Mesothelial cell of epicardium (in vitro differentiated cells): ENCODE measurements around the gene HOXB7. TPM values are rescaled to one million over a fixed set of nuclear protein-coding genes. Genes with fewer than 3 reads are reported as not detected.
A peak's percentile ranks its signal among the peaks of the same experiment; 100 is the strongest.

Experiments
- DNase-seq, 2 experiments: peaks; one replicate each; pipeline ENCODE4 v3.0.0; 2021; ENCODE audit warnings: low spot score in 2 of 2; ENCODE audit not compliant: unreplicated experiment in 2 of 2
- H3K27ac Mint-ChIP-seq: 2 replicates; pipeline ENCODE4 v1.8.0; 2021; ENCODE audit warnings: mixed read lengths
- H3K27me3 Mint-ChIP-seq: 2 replicates; pipeline ENCODE4 v1.8.0; 2021; ENCODE audit warnings: low read depth, mixed read lengths
- H3K36me3 Mint-ChIP-seq: 2 replicates; pipeline ENCODE4 v1.8.0; 2021; ENCODE audit warnings: mixed read lengths
- H3K4me1 Mint-ChIP-seq: 2 replicates; pipeline ENCODE4 v1.8.0; 2021; ENCODE audit warnings: mixed read lengths
- H3K4me3 Mint-ChIP-seq: 2 replicates; pipeline ENCODE4 v1.8.0; 2021; ENCODE audit warnings: mild to moderate bottlenecking, moderate library complexity, mixed read lengths
- H3K9me3 Mint-ChIP-seq: 2 replicates; pipeline ENCODE4 v1.8.0; 2021; ENCODE audit warnings: mixed read lengths
- CTCF ChIP-seq: fragments of 200-600 bp; sonication (generic); IDR thresholded peaks from one replicate; pipeline ENCODE4 v1.5.0; 2021; ENCODE audit warnings: antibody characterized with exemption; ENCODE audit not compliant: unreplicated experiment
- microRNA-seq: library from miRNA; unstranded; fragments of <30 nt; microRNA quantifications from one replicate; pipeline ENCODE4 v1.2.0, GENCODE V29; 2021; ENCODE audit warnings: inconsistent platforms, mixed read lengths
- total RNA-seq: library from RNA; stranded (reverse); gene quantifications from 3 replicates; pipeline ENCODE4 v1.2.1, GENCODE V29; 2021

Gene HOXB7
- total RNA-seq, 1 donor from 2014 or later, result 20.3 TPM

GRCh38 chr17:48559840-48560817 is 50.7 kb downstream of the HOXB7 start:
- H3K27me3 Mint-ChIP-seq, result peaks cover under 1% of the 10 kb centered on the region
- peaks cover 4% of the 10 kb centered on the region for H3K36me3 Mint-ChIP-seq
- peak overlapping the region; percentile 61 for H3K4me3 Mint-ChIP-seq
- no peak for DNase-seq
- peaks cover 83% of the 10 kb centered on the region for H3K4me1 Mint-ChIP-seq
- no peak for TF ChIP-seq CTCF
- H3K27ac Mint-ChIP-seq, result peak overlapping the region; percentile 99
- no peaks in the 10 kb centered on the region for H3K9me3 Mint-ChIP-seq

GRCh38 chr17:48559122-48559839 is 51.5 kb downstream of the HOXB7 start:
- peaks cover 4% of the 10 kb centered on the region for H3K27me3 Mint-ChIP-seq
- peaks cover 8% of the 10 kb centered on the region for H3K36me3 Mint-ChIP-seq
- DNase-seq, result no peak
- no peak for TF ChIP-seq CTCF
- H3K4me1 Mint-ChIP-seq, result peaks cover 91% of the 10 kb centered on the region
- peak overlapping the region; percentile 61 for H3K4me3 Mint-ChIP-seq
- H3K9me3 Mint-ChIP-seq, result no peaks in the 10 kb centered on the region
- H3K27ac Mint-ChIP-seq, result peak overlapping the region; percentile 99

GRCh38 chr17:48558831-48559121 is 52.0 kb downstream of the HOXB7 start:
- DNase-seq, result no peak
- TF ChIP-seq CTCF, result no peak
- H3K9me3 Mint-ChIP-seq, result no peaks in the 10 kb centered on the region
- H3K4me3 Mint-ChIP-seq, result peak overlapping the region; percentile 61
- H3K27me3 Mint-ChIP-seq, result peaks cover 4% of the 10 kb centered on the region
- H3K27ac Mint-ChIP-seq, result peak overlapping the region; percentile 99
- H3K36me3 Mint-ChIP-seq, result peaks cover 8% of the 10 kb centered on the region
- H3K4me1 Mint-ChIP-seq, result peaks cover 95% of the 10 kb centered on the region

GRCh38 chr17:48558057-48558830 is 52.6 kb downstream of the HOXB7 start:
- peak overlapping the region; percentile 99 for H3K27ac Mint-ChIP-seq
- peak overlapping the region; percentile 61 for H3K4me3 Mint-ChIP-seq
- H3K4me1 Mint-ChIP-seq, result peaks cover 95% of the 10 kb centered on the region
- DNase-seq, result no peak
- H3K27me3 Mint-ChIP-seq, result peaks cover 4% of the 10 kb centered on the region
- no peaks in the 10 kb centered on the region for H3K9me3 Mint-ChIP-seq
- peaks cover 8% of the 10 kb centered on the region for H3K36me3 Mint-ChIP-seq
- TF ChIP-seq CTCF, result no peak

Small RNA genes lying within 50 kb of the gene (microRNA-seq; reads per million reads assigned to microRNA genes)
- gene MIR196A1, result 13.5 reads per million, percentile 37 among the genes with 10 or more reads in this experiment

Other genes with a start within 250 kb of the HOXB7 start
- 3.4 to 4.3 TPM (median 3.4 TPM) in 3 replicates for gene SKAP1, start 180.8 kb downstream of the HOXB7 start, total RNA-seq
- gene HOXB1, start 80.0 kb downstream of the HOXB7 start, total RNA-seq, result 0.24 to 0.43 TPM (median 0.25 TPM) in 3 replicates
- 46.6 to 47.2 TPM (median 46.7 TPM) in 3 replicates for gene HOXB2, start 65.9 kb downstream of the HOXB7 start, total RNA-seq
- gene HOXB4, start 32.7 kb downstream of the HOXB7 start, total RNA-seq, result 34.2 to 39.2 TPM (median 34.4 TPM) in 3 replicates
- gene HOXB3, start 20.8 kb downstream of the HOXB7 start, total RNA-seq, result 282 to 303 TPM (median 282 TPM) in 3 replicates
- 28.6 to 32.4 TPM (median 31.1 TPM) in 3 replicates for gene HOXB5, start 17.2 kb downstream of the HOXB7 start, total RNA-seq
- gene HOXB6, start 6.0 kb downstream of the HOXB7 start, total RNA-seq, result 56.4 to 63.1 TPM (median 59.7 TPM) in 3 replicates
- gene HOXB8, start 4.3 kb upstream of the HOXB7 start, total RNA-seq, result 75.7 to 82.4 TPM (median 78.8 TPM) in 3 replicates
- 33.8 to 35.4 TPM (median 34.4 TPM) in 3 replicates for gene HOXB9, start 15.3 kb upstream of the HOXB7 start, total RNA-seq
- gene PRAC1, start 111.5 kb upstream of the HOXB7 start, total RNA-seq, result 14.0 to 16.8 TPM (median 15.2 TPM) in 3 replicates
- 7.3 to 8.5 TPM (median 7.9 TPM) in 3 replicates for gene PRAC2, start 112.2 kb upstream of the HOXB7 start, total RNA-seq
- gene HOXB13, start 117.7 kb upstream of the HOXB7 start, total RNA-seq, result 26.4 to 26.9 TPM (median 26.8 TPM) in 3 replicates
- gene TTLL6, start 206.2 kb upstream of the HOXB7 start, total RNA-seq, result not detected in 3 replicates
- 55.2 to 56.6 TPM (median 56.6 TPM) in 3 replicates for gene CALCOCO2, start 220.0 kb upstream of the HOXB7 start, total RNA-seq